Left renal pelvis (tissue), 4 donors: ENCODE results near the gene INAVA. TPM values are rescaled to one million over a fixed set of nuclear protein-coding genes. Genes with fewer than 3 reads are reported as not detected.

Experiments
- DNase-seq, 4 donors: peaks; one replicate each; pipeline ENCODE4 v3.0.0-alpha.2; 2013; ENCODE audit warnings: low read depth in 4 of 4, low spot score in 3 of 4
- polyA plus RNA-seq, 4 donors: library from polyadenylated mRNA; unstranded; fragments of 120-200 nt; gene quantifications; one replicate each; pipeline ENCODE4 v1.2.1, GENCODE V29; 2013; ENCODE audit not compliant: insufficient read length in 4 of 4

INAVA gene, protein sequence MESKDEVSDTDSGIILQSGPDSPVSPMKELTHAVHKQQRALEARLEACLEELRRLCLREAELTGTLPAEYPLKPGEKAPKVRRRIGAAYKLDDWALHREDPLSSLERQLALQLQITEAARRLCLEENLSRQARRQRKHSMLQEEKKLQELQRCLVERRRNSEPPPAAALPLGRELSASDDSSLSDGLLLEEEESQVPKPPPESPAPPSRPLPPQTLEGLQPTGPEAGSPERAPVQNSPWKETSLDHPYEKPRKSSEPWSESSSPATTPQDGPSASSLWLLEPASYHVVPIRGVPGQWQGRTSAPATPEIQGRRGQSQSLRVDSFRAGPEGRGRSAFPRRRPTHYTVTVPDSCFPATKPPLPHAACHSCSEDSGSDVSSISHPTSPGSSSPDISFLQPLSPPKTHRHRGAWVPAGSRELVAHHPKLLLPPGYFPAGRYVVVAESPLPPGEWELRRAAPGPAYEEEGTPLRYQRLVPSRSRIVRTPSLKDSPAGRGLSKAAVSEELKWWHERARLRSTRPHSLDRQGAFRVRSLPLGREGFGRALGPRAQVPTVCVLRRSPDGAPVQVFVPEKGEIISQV
- polyA plus RNA-seq: 10 to 100 TPM; 10.3 to 43.7 (median 35.1) TPM

- DNase-seq: no peak
These were observed at the start of gene INAVA for GRCh38 chr1:200894712-200895442. INAVA (plus strand) TSS chr1:200894900; CDS start chr1:200898401, 3,501 bp downstream.

- DNase-seq: no peak
These were observed 49.3 kb upstream of the INAVA start for GRCh38 chr1:200845360-200845759.

- no peak for DNase-seq
These were observed 48.3 kb upstream of the INAVA start for GRCh38 chr1:200846398-200846797.

DNA sequence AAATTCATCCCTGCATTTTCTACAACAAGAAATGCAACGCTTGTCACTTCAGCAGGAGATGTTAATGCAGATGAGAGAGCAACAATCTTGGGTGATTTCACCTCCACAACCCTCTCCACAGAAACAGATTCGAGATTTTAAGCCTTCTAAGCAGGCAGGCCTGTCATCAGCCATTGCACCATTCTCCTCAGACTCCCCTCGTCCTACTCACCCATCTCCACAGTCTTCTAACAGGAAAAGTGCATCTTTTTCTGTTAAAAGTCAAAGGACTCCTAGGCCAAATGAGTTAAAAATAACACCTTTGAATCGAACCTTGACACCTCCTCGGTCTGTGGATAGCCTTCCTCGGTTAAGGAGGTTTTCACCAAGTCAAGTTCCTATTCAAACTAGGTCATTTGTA, 45.3 kb upstream of the INAVA start:
- DNase-seq: no peak

DNA sequence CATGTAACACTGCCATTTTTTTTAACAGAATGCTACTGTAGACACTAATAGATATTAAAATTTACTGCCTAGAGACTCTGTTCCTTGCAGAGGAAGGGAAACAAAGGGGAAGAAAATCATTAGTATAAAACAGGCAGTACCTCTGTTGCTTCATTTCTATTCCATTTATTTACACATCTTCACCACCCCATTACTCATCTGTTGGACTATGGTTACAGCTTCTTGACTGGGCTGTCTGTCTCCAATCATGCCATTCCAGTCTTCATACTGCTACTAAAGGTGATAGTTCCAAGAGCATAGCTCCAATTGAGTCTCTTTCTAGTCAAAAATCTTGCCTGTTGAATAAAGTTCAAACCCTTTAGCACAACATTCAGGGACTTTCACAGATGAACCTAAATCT, 44.1 kb upstream of the INAVA start:
- DNase-seq: no peak

GRCh38 chr1:200856716-200857357, 37.9 kb upstream of the INAVA start:
- DNase-seq: no peak

- no peak for DNase-seq
These were observed 36.9 kb upstream of the INAVA start for GRCh38 chr1:200857804-200858203.

DNA sequence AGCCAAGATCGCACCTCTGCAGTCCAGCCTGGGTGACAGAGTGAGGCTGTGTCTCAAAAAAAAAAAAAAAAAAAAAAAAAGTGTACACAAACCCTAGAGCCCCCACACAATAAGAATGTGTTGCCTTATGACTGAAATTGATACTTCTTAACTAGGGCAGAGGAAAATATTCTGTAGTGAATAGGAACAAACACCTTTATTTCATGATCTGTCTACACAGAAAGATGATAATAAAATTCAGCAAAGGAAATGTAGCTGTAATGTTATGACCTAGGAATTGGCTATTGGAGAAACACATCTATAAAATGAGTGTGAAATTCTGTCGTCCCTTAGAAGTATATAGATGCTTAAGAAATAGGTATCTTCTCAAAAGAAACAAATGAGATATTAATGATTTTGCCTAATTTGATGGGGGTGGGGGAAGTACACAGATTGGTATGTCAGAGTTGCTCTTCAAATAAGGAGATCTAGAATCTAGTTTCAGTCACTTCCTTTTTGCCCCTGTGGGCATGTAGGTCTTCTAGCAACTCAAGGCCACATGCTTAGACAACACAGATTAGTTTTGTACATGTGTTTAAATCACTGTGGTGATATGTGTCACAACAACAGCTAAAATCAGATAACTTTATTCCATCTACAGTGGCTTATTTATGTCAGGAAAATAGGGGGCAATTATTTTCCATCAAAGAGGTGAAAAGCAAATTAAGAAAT, 32.6 kb upstream of the INAVA start:
- no peak for DNase-seq

- DNase-seq: no peak
These were observed 31.8 kb upstream of the INAVA start for GRCh38 chr1:200862713-200863415.

DNA sequence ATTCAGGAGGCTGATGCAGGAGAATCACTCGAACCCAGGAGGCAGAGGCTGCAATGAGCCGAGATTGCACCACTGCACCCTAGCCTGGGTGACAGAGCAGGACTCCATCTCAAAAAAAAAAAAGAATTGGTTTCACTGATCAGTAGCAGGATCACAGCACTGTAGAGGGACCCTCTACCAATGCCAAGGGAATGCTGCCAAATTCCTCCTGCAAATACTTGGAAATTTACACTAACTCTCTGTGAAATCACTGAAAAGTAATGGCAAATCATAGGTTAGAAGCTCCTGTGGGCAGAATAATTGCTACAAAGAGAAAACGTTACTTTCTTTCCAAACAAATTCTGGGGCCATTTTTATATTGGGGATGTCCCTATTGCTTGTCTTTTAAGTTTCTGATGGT, 28.6 kb upstream of the INAVA start:
- no peak for DNase-seq

GRCh38 chr1:200866521-200866920, 28.2 kb upstream of the INAVA start:
- DNase-seq: no peak

DNA sequence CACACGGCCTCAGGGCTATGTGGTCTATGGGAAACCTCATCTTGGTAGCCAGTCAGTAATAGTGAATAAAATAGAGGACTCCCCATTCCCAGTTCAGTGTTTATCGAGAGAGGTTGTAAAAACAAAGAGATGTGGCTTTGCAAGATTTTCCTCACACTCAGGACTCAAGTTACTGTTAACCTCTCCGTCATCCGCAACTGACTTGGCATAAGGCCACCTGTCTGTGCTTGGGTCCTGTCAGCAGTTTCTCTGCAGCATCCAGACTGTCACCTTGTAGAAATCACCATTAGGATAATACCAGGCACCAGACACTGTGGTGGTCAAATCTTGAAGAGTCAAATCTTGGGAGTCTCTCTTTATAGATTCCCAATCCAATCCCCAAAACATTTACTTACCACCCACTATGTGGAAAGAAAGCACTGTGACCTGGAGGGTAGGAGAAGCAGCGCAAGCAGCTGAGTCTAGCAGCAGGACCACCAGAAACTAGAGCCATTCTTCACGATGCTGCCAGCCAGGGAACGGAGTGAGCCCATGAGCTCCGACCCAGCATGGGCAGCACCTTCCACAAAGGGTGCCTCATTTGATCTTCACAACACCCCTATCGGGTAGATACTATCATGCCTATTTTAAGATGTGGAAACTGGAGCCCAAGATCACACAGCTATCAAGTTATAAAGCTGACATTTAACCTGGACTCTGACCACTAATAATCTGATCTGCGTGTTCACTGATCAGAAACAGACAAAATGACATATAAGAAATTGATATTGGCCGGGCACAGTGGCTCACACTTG, 27.5 kb upstream of the INAVA start:
- DNase-seq: no peak

- no peak for DNase-seq
These were observed 25.3 kb upstream of the INAVA start for GRCh38 chr1:200869376-200869752.

- DNase-seq: no peak
These were observed 24.8 kb upstream of the INAVA start for GRCh38 chr1:200869753-200870391.

DNA sequence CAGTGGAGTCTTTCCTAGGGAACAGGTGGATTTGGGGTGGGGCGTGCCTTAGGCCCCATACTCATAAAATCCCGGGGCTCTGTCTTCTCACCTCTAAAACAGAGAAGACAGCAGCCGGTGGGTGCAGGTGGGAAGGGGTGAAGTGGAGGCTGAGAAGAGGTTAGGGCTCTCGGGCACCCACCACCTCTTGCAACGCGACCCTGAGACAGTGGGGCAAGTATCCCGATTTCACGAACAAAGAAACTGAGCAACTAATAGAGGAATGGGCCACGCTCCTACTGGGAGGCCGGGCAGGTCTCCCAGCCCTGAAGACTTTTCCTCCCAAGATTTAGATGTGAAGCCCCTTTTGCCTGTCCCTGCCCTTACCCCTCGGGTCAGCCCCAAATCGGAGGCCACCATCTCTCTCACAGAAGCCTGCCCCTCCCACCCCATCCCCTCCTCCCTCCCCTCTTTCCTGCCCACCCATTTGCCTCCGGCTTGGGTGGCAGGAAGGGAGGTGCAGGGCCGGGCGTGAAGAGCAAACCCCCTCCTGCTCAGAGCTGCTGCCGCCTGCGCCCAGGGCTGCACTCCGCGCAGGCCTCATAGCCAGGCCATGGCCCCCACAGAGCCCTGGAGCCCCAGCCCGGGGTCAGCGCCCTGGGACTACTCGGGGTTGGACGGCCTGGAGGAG, 22.1 kb upstream of the INAVA start, which contains the start of gene GPR25:
TSS of gene GPR25 (plus strand) at position 536 of the 670 bp plus-strand sequence. CDS start at position 593, 57 bp downstream.
- DNase-seq: no peak

- no peak for DNase-seq
These were observed 21.5 kb upstream of the INAVA start for GRCh38 chr1:200873116-200873670.

DNA sequence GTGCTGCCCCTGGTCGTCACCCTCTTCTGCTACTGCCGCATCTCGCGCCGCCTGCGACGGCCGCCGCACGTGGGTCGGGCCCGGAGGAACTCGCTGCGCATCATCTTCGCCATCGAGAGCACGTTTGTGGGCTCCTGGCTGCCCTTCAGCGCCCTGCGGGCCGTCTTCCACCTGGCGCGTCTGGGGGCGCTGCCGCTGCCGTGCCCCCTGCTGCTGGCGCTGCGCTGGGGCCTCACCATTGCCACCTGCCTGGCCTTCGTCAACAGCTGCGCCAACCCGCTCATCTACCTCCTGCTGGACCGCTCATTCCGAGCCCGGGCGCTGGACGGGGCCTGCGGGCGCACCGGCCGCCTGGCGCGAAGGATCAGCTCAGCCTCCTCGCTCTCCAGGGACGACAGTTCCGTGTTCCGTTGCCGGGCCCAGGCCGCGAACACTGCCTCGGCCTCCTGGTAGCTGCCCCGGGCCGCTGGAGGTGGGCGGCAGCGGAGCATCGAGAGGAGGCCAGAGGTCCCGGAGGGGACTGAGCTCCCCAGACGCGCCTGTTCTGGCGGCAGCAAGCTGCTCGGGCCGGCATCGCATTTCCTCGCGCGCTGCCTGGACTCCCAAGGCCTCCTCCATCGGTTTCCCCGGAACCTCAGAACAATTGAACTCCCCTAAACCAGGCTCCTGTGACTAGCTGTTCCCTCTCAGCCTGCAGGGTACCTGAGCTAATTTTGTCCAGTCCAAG, 20.9 kb upstream of the INAVA start:
- no peak for DNase-seq
